Pancreas (tissue), 10 donors: ENCODE data around the gene SIX5. TPM values are rescaled to one million over a fixed set of nuclear protein-coding genes. Genes with fewer than 3 reads are reported as not detected.
"Not testable (repeated sequence)": the region's sequence is repeated elsewhere in the genome, so short reads cannot be mapped to it uniquely, and the experiment has no call there.

Experiments
- ATAC-seq, 4 donors: fragments of 200-7000 bp; cut with Tn5 transposase; one replicate each; pipeline versions ENCODE4 v1.8.0 to v1.9.1; 2020; ENCODE audit warnings: mild to moderate bottlenecking in 4 of 4, moderate library complexity in 4 of 4
- DNase-seq, 6 donors: peaks; one replicate each; pipeline ENCODE4 v3.0.0-alpha.2; 2020
- FAIRE-seq: peaks from 2 replicates; lab custom pipeline; 2012; peaks lifted over from hg19 to GRCh38; lab: Jason Lieb, UNC
- H3K27ac ChIP-seq, 4 donors: fragments of 200-600 bp; sonication (generic); 1 replicate in 3 of 4; 2 replicates in 1 of 4; pipeline versions ENCODE4 v1.5.0 to v1.8.0; 2020
- H3K27me3 ChIP-seq, 4 donors: fragments of 200-600 bp; one replicate each; pipeline ENCODE4 v1.8.0; 2021
- H3K36me3 ChIP-seq, 3 donors: fragments of 200-600 bp; sonication (generic) in 1 of 3; one replicate each; pipeline versions ENCODE4 v1.5.0 to v1.8.0; 2020 to 2021
- H3K4me1 ChIP-seq, 3 donors: fragments of 200-600 bp; one replicate each; pipeline ENCODE4 v1.8.0; 2021
- H3K4me3 ChIP-seq, 4 donors: fragments of 200-600 bp; sonication (generic) in 2 of 4; one replicate each; pipeline versions ENCODE4 v1.5.0 to v1.8.0; 2020 to 2021
- H3K9me3 ChIP-seq, 4 donors: fragments of 200-600 bp; one replicate each; pipeline ENCODE4 v1.8.0; 2021
- CTCF ChIP-seq, 4 donors: fragments of 200-600 bp; sonication (generic) in 3 of 4; IDR thresholded peaks; one replicate each; pipeline versions ENCODE4 v1.5.0 to v1.8.0; 2021; ENCODE audit warnings: antibody characterized with exemption in 4 of 4
- WGBS, 2 donors: extraction: QIAGEN DNeasy Blood & Tissue Kit; methylation state at CpG; one replicate each; pipeline ENCODE4 v1.1.7; 2013; 5-methylcytosine and 5-hydroxymethylcytosine counted together
- intact Hi-C, 3 donors: fragments of 100-400 bp; cut with DNase I; formaldehyde crosslinking; loops; one replicate each; pipeline versions ENCODE4 v1.11.1 to v1.14.2; 2022
- polyA plus RNA-seq, 2 donors: library from polyadenylated mRNA; stranded (reverse); fragments of 200-250 nt; gene quantifications; one replicate each; pipeline ENCODE4 v1.2.3, GENCODE V29; 2013
- total RNA-seq, 6 donors: library from RNA; stranded (reverse); fragmentation: NEBNext Ultra II Directional in 4 of 6; extraction: Animal tissue kit (Norgen Biotek cat#: 25700) in 4 of 6; gene quantifications; one replicate each; pipeline versions ENCODE4 v1.2.1 to v1.2.4, GENCODE V29; 2021 to 2023
- donor health status: healthy with polysubstance abuse.
- donor health status: DM: no; HTN: no; CAD: no; lungs with moderate emphysema.
- donor health status: DM: no; HTN: no; CAD: no.
- donor health status: control.
- donor health status: control.
- donor health status: Bipolar disorder and iron deficiency.
- donor health status: DM: yes; HTN: yes; CAD: no.
- donor health status: DM: no; HTN: no; CAD: no.
- donor health status: DM: no; HTN: no; CAD: no.
- donor health status: DM: yes; HTN: yes; CAD: no.

The SIX5 gene
- total and polyA plus RNA-seq, 8 donors: 18.7 to 42.5 (median 28.0) TPM

DNA sequence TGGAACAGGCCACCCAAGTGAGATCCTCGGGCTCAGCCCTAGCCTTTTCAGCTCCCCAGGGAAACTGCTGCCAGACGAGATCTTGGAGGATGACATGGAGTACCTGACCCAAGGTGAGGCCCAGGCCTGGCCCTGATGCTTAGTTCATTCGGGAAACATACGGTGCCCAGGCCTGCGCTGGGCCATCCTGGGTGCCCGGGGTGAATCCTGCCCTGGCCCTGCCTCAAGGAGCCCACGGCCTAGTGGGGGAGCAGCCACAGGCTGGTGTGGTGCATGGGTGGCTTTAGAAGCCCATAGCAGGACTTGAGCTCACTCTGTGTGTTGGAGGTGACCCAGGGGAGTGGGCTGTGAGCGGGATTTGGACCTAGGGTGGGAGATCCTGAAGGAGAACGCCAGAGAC, 10.1 kb downstream of the SIX5 start:
- FAIRE-seq (no peak), ATAC-seq (no peak), DNase-seq (no peak)
- Histone ChIP-seq H3K4me3 (no peak overlapping the region), H3K27me3 (no peaks in the 10 kb centered on the region), H3K27ac (no peak overlapping the region), H3K9me3 (no peaks in the 10 kb centered on the region), H3K36me3 (no peaks in the 10 kb centered on the region), H3K4me1 (no peaks in the 10 kb centered on the region)
- no peak for TF ChIP-seq CTCF (IDR thresholded peaks at IDR 0.05)
- intact Hi-C loops: no loop called here
- 78 to 85% methylated on average over 9 of the region's 9 CpGs for WGBS, 2 donors

DNA sequence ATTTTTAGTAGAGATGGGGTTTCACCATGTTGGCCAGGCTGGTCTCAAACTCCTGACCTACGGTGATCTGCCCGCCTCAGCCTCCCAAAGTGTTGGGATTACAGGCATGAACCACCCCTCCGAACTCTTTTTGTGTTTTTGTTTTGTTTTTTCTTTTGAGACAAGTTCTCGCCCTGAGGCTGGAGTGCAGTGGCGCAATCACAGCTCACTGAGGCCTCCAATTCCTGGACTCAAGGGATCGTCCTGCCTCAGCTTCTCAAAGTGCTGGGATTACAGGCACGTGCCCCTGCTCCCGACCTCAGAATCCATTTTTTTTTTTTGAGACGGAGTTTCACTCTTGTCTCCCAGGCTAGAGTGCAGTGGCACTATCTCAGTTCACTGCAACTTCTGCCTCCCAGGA, 11.4 kb downstream of the SIX5 start:
- DNase-seq (no peak), ATAC-seq (no peak), FAIRE-seq (no peak)
- Histone ChIP-seq H3K27me3 (no peaks in the 10 kb centered on the region), H3K4me3 (no peak overlapping the region), H3K9me3 (no peaks in the 10 kb centered on the region), H3K4me1 (no peaks in the 10 kb centered on the region), H3K36me3 (no peaks in the 10 kb centered on the region), H3K27ac (no peak overlapping the region)
- no peak for TF ChIP-seq CTCF (IDR thresholded peaks at IDR 0.05)
- 80 to 84% methylated on average over 9 of the region's 9 CpGs for WGBS, 2 donors
- intact Hi-C loops: no loop called here

DNA sequence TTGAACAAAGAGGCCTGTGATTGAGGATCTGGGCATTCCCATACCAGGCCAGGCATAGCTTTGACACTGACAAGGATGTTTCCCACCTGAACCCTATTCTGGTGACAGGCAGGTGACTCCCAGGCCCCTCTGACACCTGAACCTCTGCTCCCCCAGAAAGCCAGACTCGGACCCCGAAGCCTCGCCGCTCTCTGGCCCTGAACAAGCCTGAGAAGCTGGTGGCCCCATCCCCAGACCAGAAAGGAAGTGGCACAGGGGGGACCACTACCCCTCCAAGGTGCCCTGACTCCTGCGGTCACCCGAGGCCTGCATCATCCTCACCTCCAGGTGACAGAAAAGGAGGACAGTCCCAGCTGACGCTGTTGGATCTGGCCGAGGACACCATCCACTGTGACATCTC, 14.7 kb downstream of the SIX5 start:
- 88 to 93% methylated on average over 8 of the region's 8 CpGs for WGBS, 2 donors
- no peaks in the 10 kb centered on the region for H3K9me3 ChIP-seq
- ATAC-seq (no peak), FAIRE-seq (no peak), DNase-seq (no peak)
- no peaks in the 10 kb centered on the region for H3K4me1 ChIP-seq
- H3K4me3 ChIP-seq: no peak overlapping the region
- no peak overlapping the region for H3K27ac ChIP-seq
- no peaks in the 10 kb centered on the region for H3K36me3 ChIP-seq
- intact Hi-C loops: no loop called here
- no peaks in the 10 kb centered on the region for H3K27me3 ChIP-seq
- no peak for TF ChIP-seq CTCF (IDR thresholded peaks at IDR 0.05)

- TF ChIP-seq CTCF (IDR thresholded peaks at IDR 0.05): no peak
- no peak for DNase-seq
- FAIRE-seq: no peak
These were observed 15.5 kb downstream of the SIX5 start for GRCh38 chr19:45753548-45753947.

DNA sequence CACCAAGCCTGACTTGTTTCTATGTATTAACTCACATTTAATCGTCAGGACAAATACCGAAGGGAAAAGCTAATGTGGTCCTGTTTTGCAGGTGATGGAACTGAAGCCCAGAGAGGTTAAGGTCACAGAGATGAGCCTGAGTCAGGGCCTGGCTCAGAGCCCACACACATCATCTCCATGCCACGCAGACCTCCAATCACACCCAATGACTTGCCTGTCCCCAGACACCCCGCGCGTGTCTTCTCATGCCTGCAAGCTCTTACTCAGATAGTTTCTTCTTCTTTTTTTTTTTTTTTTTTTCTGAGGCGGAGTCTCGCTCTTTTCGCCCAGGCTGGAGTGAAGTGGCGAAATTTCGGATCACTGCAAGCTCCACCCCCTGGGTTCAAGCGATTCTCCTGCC, 16.4 kb downstream of the SIX5 start:
- no peak for ATAC-seq
- intact Hi-C loops: no loop called here

More at GRCh38 chr19:45753548-45753947, 15.5 kb downstream of the SIX5 start:
- Histone ChIP-seq H3K27me3 (no peaks in the 10 kb centered on the region), H3K27ac (no peak overlapping the region), H3K36me3 (no peaks in the 10 kb centered on the region), H3K9me3 (no peaks in the 10 kb centered on the region), H3K4me1 (no peaks in the 10 kb centered on the region), H3K4me3 (no peak overlapping the region)
- intact Hi-C loops: no loop called here
- ATAC-seq: no peak
- 63% methylated on average over 6 of the region's 6 CpGs for WGBS, 2 donors

GRCh38 chr19:45751483-45751882, 17.6 kb downstream of the SIX5 start:
- intact Hi-C loops, H3K9me3 ChIP-seq, H3K36me3 ChIP-seq, FAIRE-seq, H3K27ac ChIP-seq, H3K4me1 ChIP-seq, H3K4me3 ChIP-seq, H3K27me3 ChIP-seq, DNase-seq, ATAC-seq: not testable (repeated sequence)
- 85 to 89% methylated on average over 10 of the region's 10 CpGs for WGBS, 2 donors

More for the DNA sequence above, 16.4 kb downstream of the SIX5 start:
- no peak for DNase-seq
- H3K27me3 ChIP-seq: no peaks in the 10 kb centered on the region
- no peaks in the 10 kb centered on the region for H3K4me1 ChIP-seq
- no peak for FAIRE-seq
- H3K9me3 ChIP-seq: no peaks in the 10 kb centered on the region
- H3K4me3 ChIP-seq: no peak overlapping the region
- H3K27ac ChIP-seq: no peak overlapping the region
- TF ChIP-seq CTCF (IDR thresholded peaks at IDR 0.05): no peak
- H3K36me3 ChIP-seq: no peaks in the 10 kb centered on the region
- WGBS, 2 donors: 93 to 96% methylated on average over 12 of the region's 12 CpGs
